PFSK-1 (cell line): ENCODE results near the gene ZDHHC16.

Source experiments
- FOXP2 ChIP-seq: optimal IDR thresholded peaks from 2 replicates; pipeline ENCODE3; 2011; ENCODE audit warnings: borderline replicate concordance, control low read depth, inconsistent platforms; ENCODE audit not compliant: insufficient read depth; ENCODE audit errors: extremely low read length, extremely low read depth
- POLR2AphosphoS5 ChIP-seq: IDR thresholded peaks from 2 replicates; pipeline ENCODE4 v1.6.1; 2012; ENCODE audit warnings: low read depth, mild to moderate bottlenecking, control low read depth, low read length, moderate library complexity
- SIN3A ChIP-seq: IDR thresholded peaks from 2 replicates; pipeline ENCODE4 v1.6.1; 2012; ENCODE audit warnings: mild to moderate bottlenecking, low read length, moderate library complexity, borderline replicate concordance; ENCODE audit not compliant: insufficient read depth
- TAF1 ChIP-seq: IDR thresholded peaks from 2 replicates; pipeline ENCODE4 v1.6.1; 2012; ENCODE audit warnings: low read length, control low read depth, borderline replicate concordance; ENCODE audit not compliant: insufficient read depth
- TF ChIP-seq, protein P1 (sequence below), 2 experiments: IDR thresholded peaks; 2 replicates each; pipeline versions ENCODE4 v1.6.1 to v1.8.0; 2011 to 2012; ENCODE audit warnings: low read depth in 2 of 2, low read length in 2 of 2, control low read depth in 1 of 2, inconsistent platforms in 1 of 2, mild to moderate bottlenecking in 1 of 2, moderate library complexity in 1 of 2; ENCODE audit not compliant: insufficient read depth in 1 of 2

ZDHHC16 gene

DNA sequence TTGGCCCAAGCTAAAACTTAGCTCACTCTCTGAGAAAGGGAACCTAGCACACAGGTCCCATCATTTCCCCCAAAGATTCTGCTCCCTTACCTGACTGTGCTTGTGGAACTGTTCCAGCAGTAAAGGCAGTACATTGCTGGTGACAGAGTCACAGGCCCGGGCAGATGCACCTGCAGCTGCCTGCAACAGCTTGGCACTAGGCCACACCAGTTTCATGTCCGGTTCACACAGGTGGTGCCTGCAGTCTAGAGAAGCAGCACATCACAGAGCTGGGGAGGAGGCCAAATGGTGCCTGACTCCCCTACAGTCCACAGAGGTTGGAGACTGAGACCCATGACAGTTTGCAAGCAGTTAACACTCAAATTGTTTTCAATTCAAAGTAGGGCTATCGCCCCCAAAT, 22.2 kb downstream of the ZDHHC16 start:
- TF ChIP-seq SIN3A = no peak
- no peak for TF ChIP-seq TAF1

DNA sequence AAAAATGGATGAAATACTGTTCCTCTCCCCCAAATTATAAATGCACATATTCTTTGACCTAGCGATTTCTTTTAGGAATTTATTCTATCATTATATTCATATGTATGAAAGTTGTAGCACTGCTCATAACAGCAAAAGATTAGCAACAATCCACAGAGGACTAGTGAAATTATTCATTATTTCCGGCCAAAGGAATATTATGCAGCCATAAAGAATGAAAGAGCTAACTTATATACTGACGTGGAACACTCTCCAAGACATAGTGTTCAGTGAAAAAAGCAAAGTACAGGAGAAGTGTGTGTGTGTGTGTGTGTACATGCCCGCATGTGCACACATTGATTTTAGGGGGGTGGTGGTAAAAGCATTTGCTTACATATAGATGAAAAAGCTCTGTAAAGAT, 28.9 kb downstream of the ZDHHC16 start:
- TF ChIP-seq TAF1 (no peak), SIN3A (no peak), FOXP2 (no peak), POLR2AphosphoS5 (no peak)
- TF ChIP-seq, protein P1, sequence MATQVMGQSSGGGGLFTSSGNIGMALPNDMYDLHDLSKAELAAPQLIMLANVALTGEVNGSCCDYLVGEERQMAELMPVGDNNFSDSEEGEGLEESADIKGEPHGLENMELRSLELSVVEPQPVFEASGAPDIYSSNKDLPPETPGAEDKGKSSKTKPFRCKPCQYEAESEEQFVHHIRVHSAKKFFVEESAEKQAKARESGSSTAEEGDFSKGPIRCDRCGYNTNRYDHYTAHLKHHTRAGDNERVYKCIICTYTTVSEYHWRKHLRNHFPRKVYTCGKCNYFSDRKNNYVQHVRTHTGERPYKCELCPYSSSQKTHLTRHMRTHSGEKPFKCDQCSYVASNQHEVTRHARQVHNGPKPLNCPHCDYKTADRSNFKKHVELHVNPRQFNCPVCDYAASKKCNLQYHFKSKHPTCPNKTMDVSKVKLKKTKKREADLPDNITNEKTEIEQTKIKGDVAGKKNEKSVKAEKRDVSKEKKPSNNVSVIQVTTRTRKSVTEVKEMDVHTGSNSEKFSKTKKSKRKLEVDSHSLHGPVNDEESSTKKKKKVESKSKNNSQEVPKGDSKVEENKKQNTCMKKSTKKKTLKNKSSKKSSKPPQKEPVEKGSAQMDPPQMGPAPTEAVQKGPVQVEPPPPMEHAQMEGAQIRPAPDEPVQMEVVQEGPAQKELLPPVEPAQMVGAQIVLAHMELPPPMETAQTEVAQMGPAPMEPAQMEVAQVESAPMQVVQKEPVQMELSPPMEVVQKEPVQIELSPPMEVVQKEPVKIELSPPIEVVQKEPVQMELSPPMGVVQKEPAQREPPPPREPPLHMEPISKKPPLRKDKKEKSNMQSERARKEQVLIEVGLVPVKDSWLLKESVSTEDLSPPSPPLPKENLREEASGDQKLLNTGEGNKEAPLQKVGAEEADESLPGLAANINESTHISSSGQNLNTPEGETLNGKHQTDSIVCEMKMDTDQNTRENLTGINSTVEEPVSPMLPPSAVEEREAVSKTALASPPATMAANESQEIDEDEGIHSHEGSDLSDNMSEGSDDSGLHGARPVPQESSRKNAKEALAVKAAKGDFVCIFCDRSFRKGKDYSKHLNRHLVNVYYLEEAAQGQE (IDR thresholded peaks at IDR 0.05; ENCODE audit: insufficient read depth in 1 of 2, low read depth in 2 of 2, low read length in 2 of 2) = no peak

- TF ChIP-seq TAF1 = no peak
- TF ChIP-seq, protein P1 (IDR thresholded peaks at IDR 0.05; ENCODE audit: insufficient read depth in 1 of 2, low read depth in 2 of 2, low read length in 2 of 2) = no peak
- no peak for TF ChIP-seq SIN3A
- no peak for TF ChIP-seq FOXP2
- TF ChIP-seq POLR2AphosphoS5 = no peak
Measured at GRCh38 chr10:97475936-97476594, 30.1 kb downstream of the ZDHHC16 start.

DNA sequence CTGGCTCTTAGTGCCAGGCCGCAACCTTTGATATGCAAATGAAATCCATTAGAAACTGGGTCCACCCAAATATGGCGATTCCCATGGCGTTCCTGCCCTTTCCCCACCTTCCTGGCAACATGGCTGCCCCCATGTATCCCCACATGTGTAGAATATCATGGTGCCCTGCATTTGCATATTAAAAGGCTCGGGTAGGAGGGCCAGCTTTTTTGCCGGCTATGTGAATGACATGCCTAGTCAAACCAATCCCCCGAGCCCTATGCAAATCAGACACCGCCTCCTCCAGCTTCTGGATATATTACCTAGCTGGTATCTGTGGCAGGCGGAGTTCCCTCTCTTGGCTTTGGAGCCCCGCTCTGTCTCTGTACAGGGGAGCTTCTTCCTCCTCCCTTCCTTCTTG, 34.0 kb downstream of the ZDHHC16 start:
- TF ChIP-seq TAF1 (no peak), SIN3A (no peak), FOXP2 (no peak), POLR2AphosphoS5 (no peak)
- TF ChIP-seq, protein P1 (IDR thresholded peaks at IDR 0.05; ENCODE audit: insufficient read depth in 1 of 2, low read depth in 2 of 2, low read length in 2 of 2) = no peak

GRCh38 chr10:97481071-97481470, 35.1 kb downstream of the ZDHHC16 start:
- TF ChIP-seq SIN3A = no peak
- TF ChIP-seq, protein P1 (IDR thresholded peaks at IDR 0.05; ENCODE audit: insufficient read depth in 1 of 2, low read depth in 2 of 2, low read length in 2 of 2) = no peak
- TF ChIP-seq POLR2AphosphoS5 = no peak
- TF ChIP-seq FOXP2 = no peak
- TF ChIP-seq TAF1 = no peak
